ENCODE measurements around the gene SMARCB1. TPM values are rescaled to one million over a fixed set of nuclear protein-coding genes. Genes with fewer than 3 reads are reported as not detected.

The SMARCB1 gene
- total RNA-seq, 1 experiment from 2014 or later: 136 TPM

DNA sequence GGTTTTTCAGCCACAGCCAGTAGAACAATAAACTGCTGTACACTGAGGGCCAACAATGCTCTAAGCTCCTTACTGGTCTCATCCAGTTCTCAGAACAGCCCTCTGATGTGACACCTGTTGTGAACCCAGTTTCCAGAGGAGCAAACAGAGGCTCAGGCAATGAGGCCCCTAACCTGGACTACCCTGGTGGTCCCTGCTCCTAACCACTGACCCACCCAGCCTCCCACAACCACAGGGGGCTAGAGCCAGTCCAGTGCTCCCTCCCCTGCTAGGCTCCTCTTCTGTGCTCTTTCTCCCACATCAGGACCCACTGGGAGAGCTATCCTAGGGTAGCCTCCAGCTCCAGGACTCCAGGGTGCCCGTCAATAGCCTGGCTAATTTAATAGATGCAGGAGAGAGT lies 4.1 kb upstream of the SMARCB1 start:
- Histone ChIP-seq H3K79me1 (ENCODE audit: insufficient read depth, low read depth, low read length, poor library complexity, severe bottlenecking) (no peaks in the 10 kb centered on the region), H4K8ac (replicated peaks; ENCODE audit: insufficient read length, low read depth, low read length) (no peak overlapping the region), H2BK5ac (ENCODE audit: insufficient read length, low read length) (no peak overlapping the region), H3K14ac (ENCODE audit: insufficient read depth, low read length) (no peak overlapping the region), H3K4me2 (ENCODE audit: insufficient read depth, insufficient read length, low read length) (no peak overlapping the region), H3K9ac (ENCODE audit: extremely low read depth, insufficient read length, low read length) (no peak overlapping the region), H2BK12ac (ENCODE audit: insufficient read length, low read depth, low read length) (no peak overlapping the region), H3K27me3 (ENCODE audit: insufficient read depth, low read length) (no peaks in the 10 kb centered on the region), H2BK20ac (ENCODE audit: low read depth, low read length, poor library complexity, severe bottlenecking) (no peak overlapping the region), H3K56ac (ENCODE audit: insufficient read length, low read depth, low read length) (no peak overlapping the region), H2BK15ac (ENCODE audit: low read depth, low read length) (no peak overlapping the region), H3K27ac (ENCODE audit: insufficient read length, low read depth, low read length) (no peak overlapping the region), H3K4ac (ENCODE audit: low read depth, low read length) (no peak overlapping the region), H2AK5ac (ENCODE audit: insufficient read length, low read length) (no peak overlapping the region), H3K23me2 (ENCODE audit: insufficient read length, low read depth, low read length, poor library complexity, severe bottlenecking) (peaks cover 2% of the 10 kb centered on the region), H3T11ph (ENCODE audit: low read length) (no peak overlapping the region), H3K9me3 (ENCODE audit: control insufficient read depth, low read depth, low read length) (no peaks in the 10 kb centered on the region), H3K23ac (ENCODE audit: insufficient read length, low read depth, low read length) (no peak overlapping the region), H4K20me1 (ENCODE audit: control insufficient read depth, insufficient read depth, insufficient read length) (no peaks in the 10 kb centered on the region), H2AFZ (ENCODE audit: low read length) (no peak overlapping the region), H3K79me2 (ENCODE audit: insufficient read depth, low read length) (no peaks in the 10 kb centered on the region), H4K5ac (ENCODE audit: insufficient read length, low read depth, low read length) (no peak overlapping the region), H4K91ac (ENCODE audit: insufficient read length, low read depth, low read length) (no peak overlapping the region), H2BK120ac (ENCODE audit: low read depth, low read length, poor library complexity, severe bottlenecking) (no peak overlapping the region), H3K4me1 (ENCODE audit: insufficient read depth, low read length) (no peaks in the 10 kb centered on the region), H3K18ac (ENCODE audit: insufficient read length, low read depth, low read length) (no peak overlapping the region)
- no peaks in the 10 kb centered on the region for H3K27me3 Mint-ChIP-seq (ENCODE audit: low read depth)
- no peak for DNase-seq
- H3K4me3 Mint-ChIP-seq: no peak overlapping the region
- TF ChIP-seq, protein P1, sequence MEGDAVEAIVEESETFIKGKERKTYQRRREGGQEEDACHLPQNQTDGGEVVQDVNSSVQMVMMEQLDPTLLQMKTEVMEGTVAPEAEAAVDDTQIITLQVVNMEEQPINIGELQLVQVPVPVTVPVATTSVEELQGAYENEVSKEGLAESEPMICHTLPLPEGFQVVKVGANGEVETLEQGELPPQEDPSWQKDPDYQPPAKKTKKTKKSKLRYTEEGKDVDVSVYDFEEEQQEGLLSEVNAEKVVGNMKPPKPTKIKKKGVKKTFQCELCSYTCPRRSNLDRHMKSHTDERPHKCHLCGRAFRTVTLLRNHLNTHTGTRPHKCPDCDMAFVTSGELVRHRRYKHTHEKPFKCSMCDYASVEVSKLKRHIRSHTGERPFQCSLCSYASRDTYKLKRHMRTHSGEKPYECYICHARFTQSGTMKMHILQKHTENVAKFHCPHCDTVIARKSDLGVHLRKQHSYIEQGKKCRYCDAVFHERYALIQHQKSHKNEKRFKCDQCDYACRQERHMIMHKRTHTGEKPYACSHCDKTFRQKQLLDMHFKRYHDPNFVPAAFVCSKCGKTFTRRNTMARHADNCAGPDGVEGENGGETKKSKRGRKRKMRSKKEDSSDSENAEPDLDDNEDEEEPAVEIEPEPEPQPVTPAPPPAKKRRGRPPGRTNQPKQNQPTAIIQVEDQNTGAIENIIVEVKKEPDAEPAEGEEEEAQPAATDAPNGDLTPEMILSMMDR (conservative IDR thresholded peaks at IDR 0.05): no peak
- no CpG with 5 or more reads among the region's 1 CpG for WGBS (ENCODE audit: extremely low coverage, insufficient read length, low lambda C conversion rate)
- H3K27ac Mint-ChIP-seq: no peak overlapping the region
- H3K9me3 Mint-ChIP-seq: no peaks in the 10 kb centered on the region
- H3K4me1 Mint-ChIP-seq: peaks cover 11 to 14% of the 10 kb centered on the region in 2 experiments
- no peaks in the 10 kb centered on the region for H3K36me3 Mint-ChIP-seq (ENCODE audit: insufficient read depth in 1 of 3, low read depth in 3 of 3)
